ENCODE data around the gene ZNF469. TPM values are rescaled to one million over a fixed set of nuclear protein-coding genes. Genes with fewer than 3 reads are reported as not detected.

ZNF469 gene
- total RNA-seq, 2 experiments from 2014 or later: 0.15 to 0.17 TPM

- H3K4me1 Mint-ChIP-seq (ENCODE audit: low read depth): peaks cover 5% of the 10 kb centered on the region
- intact Hi-C loops (cut with micrococcal nuclease): no loop called here
- no peaks in the 10 kb centered on the region for H3K27me3 Mint-ChIP-seq (ENCODE audit: low read depth)
- H3K9me3 Mint-ChIP-seq: no peaks in the 10 kb centered on the region
- CTCF ChIA-PET: no interaction called here
- H3K27ac Mint-ChIP-seq: no peak overlapping the region
- no peak overlapping the region for H3K4me3 Mint-ChIP-seq
- H3K36me3 Mint-ChIP-seq (ENCODE audit: low read depth): no peaks in the 10 kb centered on the region
- DNase-seq: no peak
Measured at GRCh38 chr16:88351491-88352101, 31.2 kb upstream of the ZNF469 start.

GRCh38 chr16:88352261-88353200, 30.2 kb upstream of the ZNF469 start:
- H3K4me1 Mint-ChIP-seq (ENCODE audit: low read depth): peaks cover 5% of the 10 kb centered on the region
- no peak for DNase-seq
- H3K36me3 Mint-ChIP-seq (ENCODE audit: low read depth): no peaks in the 10 kb centered on the region
- H3K27me3 Mint-ChIP-seq (ENCODE audit: low read depth): no peaks in the 10 kb centered on the region
- no peaks in the 10 kb centered on the region for H3K9me3 Mint-ChIP-seq
- no peak overlapping the region for H3K4me3 Mint-ChIP-seq
- intact Hi-C loops (cut with micrococcal nuclease): no loop called here
- CTCF ChIA-PET: no interaction called here
- H3K27ac Mint-ChIP-seq: no peak overlapping the region

GRCh38 chr16:88353232-88353631, 29.5 kb upstream of the ZNF469 start:
- H3K36me3 Mint-ChIP-seq (ENCODE audit: low read depth): no peaks in the 10 kb centered on the region
- H3K4me1 Mint-ChIP-seq (ENCODE audit: low read depth): peaks cover 2% of the 10 kb centered on the region
- H3K9me3 Mint-ChIP-seq: no peaks in the 10 kb centered on the region

GRCh38 chr16:88353691-88354090, 29.1 kb upstream of the ZNF469 start:
- Mint-ChIP-seq H3K27me3 (ENCODE audit: low read depth) (no peaks in the 10 kb centered on the region), H3K36me3 (ENCODE audit: low read depth) (no peaks in the 10 kb centered on the region), H3K4me3 (no peak overlapping the region), H3K9me3 (no peaks in the 10 kb centered on the region), H3K27ac (no peak overlapping the region), H3K4me1 (ENCODE audit: low read depth) (peaks cover 2% of the 10 kb centered on the region)
- CTCF ChIA-PET: no interaction called here
- no peak for DNase-seq
- intact Hi-C loops (cut with micrococcal nuclease): no loop called here

More at GRCh38 chr16:88353232-88353631, 29.5 kb upstream of the ZNF469 start:
- intact Hi-C loops (cut with micrococcal nuclease): no loop called here
- CTCF ChIA-PET: no interaction called here
- no peak overlapping the region for H3K27ac Mint-ChIP-seq
- no peak for DNase-seq
- no peaks in the 10 kb centered on the region for H3K27me3 Mint-ChIP-seq (ENCODE audit: low read depth)
- H3K4me3 Mint-ChIP-seq: no peak overlapping the region

GRCh38 chr16:88354229-88355092, 28.3 kb upstream of the ZNF469 start:
- DNase-seq: no peak
- Mint-ChIP-seq H3K9me3 (no peaks in the 10 kb centered on the region), H3K27me3 (ENCODE audit: low read depth) (no peaks in the 10 kb centered on the region), H3K36me3 (ENCODE audit: low read depth) (no peaks in the 10 kb centered on the region), H3K4me1 (ENCODE audit: low read depth) (peaks cover under 1% of the 10 kb centered on the region), H3K4me3 (no peak overlapping the region), H3K27ac (no peak overlapping the region)
- intact Hi-C loops (cut with micrococcal nuclease): no loop called here
- CTCF ChIA-PET: no interaction called here

- no peaks in the 10 kb centered on the region for H3K36me3 Mint-ChIP-seq (ENCODE audit: low read depth)
- H3K27ac Mint-ChIP-seq: no peak overlapping the region
- no peak for DNase-seq
- H3K4me1 Mint-ChIP-seq (ENCODE audit: low read depth): no peaks in the 10 kb centered on the region
- no peaks in the 10 kb centered on the region for H3K9me3 Mint-ChIP-seq
- intact Hi-C loops (cut with micrococcal nuclease): no loop called here
- CTCF ChIA-PET: no interaction called here
- H3K4me3 Mint-ChIP-seq: no peak overlapping the region
- H3K27me3 Mint-ChIP-seq (ENCODE audit: low read depth): no peaks in the 10 kb centered on the region
Measured at GRCh38 chr16:88355093-88355388, 27.7 kb upstream of the ZNF469 start.

GRCh38 chr16:88355389-88356123, 27.2 kb upstream of the ZNF469 start:
- Mint-ChIP-seq H3K27ac (no peak overlapping the region), H3K36me3 (ENCODE audit: low read depth) (no peaks in the 10 kb centered on the region), H3K4me1 (ENCODE audit: low read depth) (no peaks in the 10 kb centered on the region), H3K27me3 (ENCODE audit: low read depth) (no peaks in the 10 kb centered on the region), H3K9me3 (no peaks in the 10 kb centered on the region), H3K4me3 (no peak overlapping the region)
- CTCF ChIA-PET: no interaction called here
- no peak for DNase-seq
- intact Hi-C loops (cut with micrococcal nuclease): no loop called here

GRCh38 chr16:88356124-88356726, 26.5 kb upstream of the ZNF469 start:
- H3K4me1 Mint-ChIP-seq (ENCODE audit: low read depth): no peaks in the 10 kb centered on the region
- no peak overlapping the region for H3K4me3 Mint-ChIP-seq
- no peaks in the 10 kb centered on the region for H3K9me3 Mint-ChIP-seq
- no peaks in the 10 kb centered on the region for H3K36me3 Mint-ChIP-seq (ENCODE audit: low read depth)
- H3K27me3 Mint-ChIP-seq (ENCODE audit: low read depth): no peaks in the 10 kb centered on the region
- no peak for DNase-seq
- no peak overlapping the region for H3K27ac Mint-ChIP-seq
- CTCF ChIA-PET: no interaction called here
- intact Hi-C loops (cut with micrococcal nuclease): no loop called here

GRCh38 chr16:88356727-88357199, 26.0 kb upstream of the ZNF469 start:
- CTCF ChIA-PET: no interaction called here
- no peak for DNase-seq
- Mint-ChIP-seq H3K4me3 (no peak overlapping the region), H3K9me3 (no peaks in the 10 kb centered on the region), H3K27ac (no peak overlapping the region), H3K36me3 (ENCODE audit: low read depth) (no peaks in the 10 kb centered on the region), H3K27me3 (ENCODE audit: low read depth) (peaks cover 3% of the 10 kb centered on the region), H3K4me1 (ENCODE audit: low read depth) (no peaks in the 10 kb centered on the region)
- intact Hi-C loops (cut with micrococcal nuclease): no loop called here

- Mint-ChIP-seq H3K4me3 (no peak overlapping the region), H3K27ac (no peak overlapping the region), H3K9me3 (peaks cover 7% of the 10 kb centered on the region), H3K4me1 (ENCODE audit: low read depth) (no peaks in the 10 kb centered on the region), H3K36me3 (ENCODE audit: low read depth) (no peaks in the 10 kb centered on the region), H3K27me3 (ENCODE audit: low read depth) (peaks cover 6% of the 10 kb centered on the region)
- CTCF ChIA-PET: no interaction called here
- DNase-seq: no peak
- intact Hi-C loops (cut with micrococcal nuclease): no loop called here
Measured at GRCh38 chr16:88357317-88358022, 25.3 kb upstream of the ZNF469 start.

GRCh38 chr16:88358023-88358420, 24.7 kb upstream of the ZNF469 start:
- no peak overlapping the region for H3K27ac Mint-ChIP-seq
- H3K9me3 Mint-ChIP-seq: peaks cover 10% of the 10 kb centered on the region
- DNase-seq: no peak
- no peak overlapping the region for H3K4me3 Mint-ChIP-seq
- CTCF ChIA-PET: no interaction called here
- intact Hi-C loops (cut with micrococcal nuclease): no loop called here
- H3K27me3 Mint-ChIP-seq (ENCODE audit: low read depth): peaks cover 6% of the 10 kb centered on the region
- no peaks in the 10 kb centered on the region for H3K4me1 Mint-ChIP-seq (ENCODE audit: low read depth)
- H3K36me3 Mint-ChIP-seq (ENCODE audit: low read depth): no peaks in the 10 kb centered on the region
